GM23338 (cell line): Measurements from ENCODE around the gene EIF5A2.

Source experiments
- CREB1 ChIP-seq: fragments of 250-450 bp; sonication (Bioruptor Pico); IDR thresholded peaks from 2 replicates; pipeline ENCODE4 v1.5.0; 2020; ENCODE audit warnings: low read depth, mild to moderate bottlenecking, moderate library complexity
- CTCF ChIP-seq, 2 experiments: fragments of 200-600 bp in 1 of 2; sonication (generic) in 1 of 2; conservative IDR thresholded peaks; 2 replicates each; pipeline versions ENCODE4 v1.5.1 to v1.6.1; 2016 to 2017; ENCODE audit warnings: antibody characterized with exemption in 2 of 2, low read depth in 2 of 2, mild to moderate bottlenecking in 2 of 2, moderate library complexity in 1 of 2
- ETS1 ChIP-seq: IDR thresholded peaks from 2 replicates; pipeline ENCODE4 v1.6.1; 2016; ENCODE audit warnings: antibody characterized with exemption
- EZH2 ChIP-seq: fragments of 200-600 bp; sonication (generic); IDR thresholded peaks from one replicate; pipeline ENCODE4 v1.8.0; 2017; ENCODE audit warnings: antibody characterized with exemption, mild to moderate bottlenecking, low read depth; ENCODE audit not compliant: unreplicated experiment
- EZH2phosphoT487 ChIP-seq: fragments of 200-600 bp; sonication (generic); IDR thresholded peaks from one replicate; pipeline ENCODE4 v1.8.1; 2018; ENCODE audit warnings: antibody characterized with exemption; ENCODE audit not compliant: unreplicated experiment
- JUNB ChIP-seq: IDR thresholded peaks from one replicate; pipeline ENCODE4 v1.6.1; 2016; ENCODE audit warnings: antibody characterized with exemption; ENCODE audit not compliant: unreplicated experiment
- NANOG ChIP-seq: IDR thresholded peaks from 2 replicates; pipeline ENCODE4 v1.6.1; 2016; ENCODE audit warnings: antibody characterized with exemption, borderline replicate concordance
- POLR2AphosphoS5 ChIP-seq: IDR thresholded peaks from 2 replicates; pipeline ENCODE4 v1.6.1; 2016; ENCODE audit warnings: antibody characterized with exemption, low read depth
- REST ChIP-seq: IDR thresholded peaks from one replicate; pipeline ENCODE4 v1.6.1; 2018; ENCODE audit warnings: antibody characterized with exemption; ENCODE audit not compliant: unreplicated experiment
- STAT1 ChIP-seq: IDR thresholded peaks from one replicate; pipeline ENCODE4 v1.6.1; 2016; ENCODE audit warnings: antibody characterized with exemption; ENCODE audit not compliant: unreplicated experiment
- ZNF114 ChIP-seq: fragments of 250-450 bp; sonication (Bioruptor Pico); IDR thresholded peaks from 2 replicates; pipeline ENCODE4 v1.5.0; 2020; ENCODE audit warnings: mild to moderate bottlenecking, moderate library complexity

- TF ChIP-seq CTCF (conservative IDR thresholded peaks at IDR 0.05; ENCODE audit: low read depth in 2 of 2) (no peak), EZH2 (no peak), JUNB (no peak), REST (no peak), POLR2AphosphoS5 (no peak), STAT1 (no peak), ETS1 (no peak), CREB1 (CRISPR knock-in tag) (no peak), EZH2phosphoT487 (no peak), ZNF114 (CRISPR knock-in tag) (no peak), NANOG (no peak)
Measured at GRCh38 chr3:170956647-170957046, 48.2 kb upstream of the EIF5A2 start.
